GM12864 (cell line): ENCODE data around the gene ARHGAP24.
A peak's percentile ranks its signal among the peaks of the same experiment; 100 is the strongest.

Experiments
- DNase-seq: peaks from one replicate; pipeline ENCODE4 v3.0.0-alpha.2; 2011; ENCODE audit warnings: low read depth
- H3K4me3 ChIP-seq: 2 replicates; pipeline ENCODE4 v1.5.1; 2011; ENCODE audit warnings: mild to moderate bottlenecking, low read depth, low read length, control low read depth
- CTCF ChIP-seq: IDR thresholded peaks from 2 replicates; pipeline ENCODE4 v1.5.1; 2011; ENCODE audit warnings: low read depth, mild to moderate bottlenecking, moderate library complexity, low read length, control low read depth, inconsistent platforms; ENCODE audit errors: missing control alignments

ARHGAP24 gene

GRCh38 chr4:85474818-85475630, at the start of gene ARHGAP24:
ARHGAP24 (plus strand) TSS chr4:85475150.
- no peak for TF ChIP-seq CTCF
- peak; percentile 62 for DNase-seq
- peak within 1 kb of the TSS; percentile 70 for H3K4me3 ChIP-seq

- no peak for DNase-seq
- TF ChIP-seq CTCF = no peak
- no peak overlapping the region for H3K4me3 ChIP-seq
Observed at GRCh38 chr4:85426366-85426765, 48.6 kb upstream of the ARHGAP24 start.

GRCh38 chr4:85427123-85427522, 47.8 kb upstream of the ARHGAP24 start:
- no peak for TF ChIP-seq CTCF
- no peak for DNase-seq
- no peak overlapping the region for H3K4me3 ChIP-seq

- no peak for DNase-seq
- H3K4me3 ChIP-seq = no peak overlapping the region
- no peak for TF ChIP-seq CTCF
Observed at GRCh38 chr4:85430226-85430625, 44.7 kb upstream of the ARHGAP24 start.

GRCh38 chr4:85430697-85431096, 44.3 kb upstream of the ARHGAP24 start:
- H3K4me3 ChIP-seq = no peak overlapping the region
- TF ChIP-seq CTCF = no peak
- DNase-seq = no peak

GRCh38 chr4:85431156-85431555, 43.8 kb upstream of the ARHGAP24 start:
- DNase-seq = no peak
- no peak for TF ChIP-seq CTCF

More at GRCh38 chr4:85431156-85431555, 43.8 kb upstream of the ARHGAP24 start:
- H3K4me3 ChIP-seq = no peak overlapping the region
